ENCODE measurements around the gene LIPC.

The LIPC gene

DNA sequence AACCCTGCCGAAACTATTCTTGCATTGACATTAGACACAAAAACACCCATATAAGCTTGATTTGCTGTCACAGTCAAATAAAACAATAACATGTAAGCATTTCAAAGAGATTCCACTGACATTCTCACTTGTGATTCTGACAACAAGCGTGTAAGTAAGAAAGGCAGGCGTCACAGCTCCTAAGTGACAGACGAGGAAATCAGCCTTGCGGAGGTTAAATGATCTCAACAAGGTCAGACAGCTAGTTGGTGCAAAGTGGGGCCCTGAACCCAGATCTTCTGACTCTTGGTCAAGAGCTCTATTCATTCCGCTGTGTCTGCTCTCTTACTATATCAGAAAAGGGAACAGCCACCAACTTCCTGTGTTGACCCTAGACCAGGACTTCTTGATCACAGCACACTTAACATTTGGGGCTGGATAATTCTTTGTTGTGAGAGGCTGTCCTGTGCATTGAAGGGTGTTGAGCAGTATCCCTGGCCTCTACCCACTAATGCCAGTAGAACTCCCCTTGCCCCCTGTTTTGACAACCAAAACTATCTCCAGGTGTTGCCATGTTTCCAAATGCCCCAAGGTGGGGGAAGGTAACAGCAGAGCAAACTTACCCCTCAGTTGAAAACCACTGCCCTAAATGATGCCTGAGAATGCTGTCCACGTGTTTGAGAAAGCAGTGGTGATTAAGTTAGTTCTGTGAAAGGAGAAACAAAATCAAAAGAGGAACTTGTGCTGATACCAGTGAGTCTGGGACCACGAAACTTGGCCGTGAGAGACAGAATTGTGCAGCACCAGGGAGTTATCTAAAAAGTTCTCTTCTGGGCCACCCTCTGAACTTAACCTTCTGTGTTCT, 86.1 kb downstream of the LIPC start:
- no peak for DNase-seq (ENCODE audit: low read depth)

DNA sequence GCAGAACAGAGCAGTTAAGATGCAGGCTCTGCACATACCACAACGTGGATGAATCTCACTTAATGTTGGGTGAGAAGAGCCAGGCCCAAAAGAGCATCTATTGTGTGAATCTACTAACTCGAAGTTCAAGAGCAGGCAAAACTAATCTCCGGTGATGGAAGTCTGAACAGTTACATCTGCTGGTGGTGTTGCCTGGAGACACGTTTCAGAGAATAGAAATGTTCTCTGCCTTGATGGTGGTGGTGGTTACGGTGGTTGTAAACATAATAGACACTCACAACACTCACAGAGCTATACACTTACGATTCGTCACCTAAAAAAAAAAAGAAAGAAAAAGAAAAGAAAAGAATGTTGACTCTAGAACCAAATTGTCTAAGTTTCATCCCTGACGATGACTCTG, 86.8 kb downstream of the LIPC start:
- no peak for DNase-seq (ENCODE audit: low read depth)

DNA sequence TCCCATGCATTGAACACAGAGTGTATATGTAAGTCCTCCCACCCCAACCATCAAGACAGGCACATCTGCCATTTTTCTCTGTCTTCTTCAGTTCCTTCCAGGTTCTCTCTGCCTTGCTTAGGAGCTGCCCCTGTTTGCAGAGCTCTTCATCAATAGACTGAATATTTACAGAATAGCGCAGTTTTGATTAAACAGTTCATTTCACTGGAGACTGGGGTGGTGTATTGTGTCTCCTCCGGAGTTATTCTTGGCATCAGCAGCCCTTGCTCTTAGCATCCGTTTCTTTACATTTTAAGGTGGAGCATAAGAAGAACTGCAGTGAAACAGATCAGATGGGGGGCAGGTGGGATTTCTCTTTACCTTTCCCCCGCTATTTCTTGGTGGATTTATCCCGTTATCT, 87.7 kb downstream of the LIPC start:
- DNase-seq (ENCODE audit: low read depth): no peak

DNA sequence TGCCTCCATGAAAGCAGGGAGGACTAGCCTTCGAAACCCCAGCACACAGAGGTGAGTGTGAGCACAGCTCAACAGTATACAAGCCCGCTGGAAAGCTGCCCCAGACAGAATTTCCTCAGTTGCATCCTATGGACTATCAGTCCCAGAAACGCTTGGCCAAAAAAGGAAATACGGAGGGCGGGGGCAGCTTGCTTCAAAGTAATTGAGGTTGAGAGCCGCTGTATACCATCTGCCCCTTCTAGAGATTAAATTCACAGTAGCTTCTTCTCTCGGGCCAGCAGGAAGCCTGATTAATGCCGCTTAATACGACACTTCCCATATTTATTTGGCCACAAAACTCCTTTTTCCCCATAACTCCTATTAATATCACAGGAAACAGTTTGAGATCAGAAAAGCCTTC, 88.7 kb downstream of the LIPC start:
- no peak for DNase-seq (ENCODE audit: low read depth)

DNA sequence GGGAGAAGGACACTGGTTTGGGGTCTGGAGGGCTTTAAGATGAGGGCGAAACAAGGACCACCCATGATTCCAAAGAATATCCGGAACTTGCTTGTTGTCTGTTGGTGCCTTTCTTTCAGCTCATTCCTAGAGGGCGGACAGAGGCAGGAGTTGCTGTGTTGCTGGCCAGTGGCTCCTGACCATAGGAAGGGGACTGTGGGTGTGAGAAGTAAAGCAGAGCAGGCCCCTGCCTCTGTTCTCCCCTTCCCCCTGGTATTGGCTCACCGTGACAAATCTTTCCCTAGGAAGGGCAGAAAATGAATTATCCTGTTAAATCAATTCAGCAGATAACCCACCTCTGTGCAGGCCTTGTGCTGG, 89.1 kb downstream of the LIPC start:
- no peak for DNase-seq (ENCODE audit: low read depth)

DNA sequence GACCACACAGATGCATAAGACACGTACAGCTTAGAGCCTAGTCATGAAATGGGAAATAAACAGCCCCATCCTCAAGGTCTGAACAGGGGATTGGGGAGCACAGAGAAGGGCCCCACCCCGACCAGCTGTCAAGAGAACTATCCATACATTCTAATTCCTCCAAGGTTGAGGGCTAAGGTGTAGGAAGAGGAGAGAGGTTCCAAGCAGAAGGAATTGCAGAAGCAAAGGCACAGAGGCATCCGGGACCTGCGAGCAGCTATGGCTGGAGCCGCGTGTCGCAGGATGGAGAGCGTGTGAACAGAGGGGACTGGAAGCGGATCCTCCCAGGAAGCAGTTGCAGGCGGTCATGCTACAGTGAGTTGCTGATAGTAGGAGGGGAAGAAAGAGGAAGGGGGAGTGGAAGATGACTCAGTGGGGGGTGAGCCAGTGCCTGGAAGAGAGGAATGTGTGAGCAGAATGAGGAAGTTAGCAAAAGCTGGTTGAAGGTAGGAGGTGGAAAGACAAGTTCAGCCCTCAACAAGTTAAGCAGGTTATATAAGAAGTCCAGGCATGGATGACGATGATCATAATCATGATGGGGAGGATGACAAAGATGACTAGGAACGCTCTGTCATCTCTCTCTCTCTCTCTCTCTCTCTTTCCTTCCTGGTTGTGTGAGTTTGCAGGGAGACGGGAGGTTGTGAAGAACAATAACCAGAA, 89.7 kb downstream of the LIPC start:
- DNase-seq (ENCODE audit: low read depth): no peak

DNA sequence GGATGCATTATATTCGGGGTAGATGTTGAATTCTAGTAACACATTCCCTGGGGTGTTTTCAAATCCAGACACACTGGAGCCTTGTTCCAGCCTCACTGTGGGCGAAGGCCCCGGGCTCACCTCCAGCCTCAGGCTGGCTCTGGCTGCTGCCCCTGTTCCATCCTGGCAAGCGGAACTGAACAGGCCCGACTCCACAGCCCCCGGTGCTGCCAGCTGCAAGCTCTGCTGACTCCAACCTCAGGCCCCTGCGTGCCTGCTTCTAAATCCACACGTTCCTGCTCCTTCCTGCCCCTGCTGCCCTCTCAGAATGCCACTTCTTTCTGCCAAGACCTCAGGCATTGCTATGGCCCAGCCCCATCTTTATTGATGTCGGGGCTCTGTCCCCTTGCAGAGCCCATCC, 90.6 kb downstream of the LIPC start:
- no peak for DNase-seq (ENCODE audit: low read depth)

DNA sequence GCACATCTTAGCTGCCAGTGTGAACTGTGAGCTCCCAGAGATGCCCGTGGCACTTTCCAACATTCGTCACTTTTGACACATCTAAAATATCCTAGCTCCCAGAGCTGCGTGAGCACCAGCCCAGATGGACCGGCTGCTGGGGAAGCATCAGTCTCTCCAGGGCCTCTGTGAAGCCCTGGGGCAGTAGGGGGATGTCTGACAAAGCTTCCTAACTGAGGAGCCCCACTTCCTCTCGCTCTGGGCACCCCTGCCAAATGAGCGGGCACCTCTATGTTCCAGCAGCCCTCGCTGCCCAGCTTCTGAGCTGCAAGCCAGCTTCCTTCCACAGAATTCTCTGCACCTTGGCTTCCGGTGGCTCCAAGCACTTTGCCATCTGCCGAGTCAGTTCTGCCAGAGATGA, 91.1 kb downstream of the LIPC start:
- DNase-seq (ENCODE audit: low read depth): no peak

DNA sequence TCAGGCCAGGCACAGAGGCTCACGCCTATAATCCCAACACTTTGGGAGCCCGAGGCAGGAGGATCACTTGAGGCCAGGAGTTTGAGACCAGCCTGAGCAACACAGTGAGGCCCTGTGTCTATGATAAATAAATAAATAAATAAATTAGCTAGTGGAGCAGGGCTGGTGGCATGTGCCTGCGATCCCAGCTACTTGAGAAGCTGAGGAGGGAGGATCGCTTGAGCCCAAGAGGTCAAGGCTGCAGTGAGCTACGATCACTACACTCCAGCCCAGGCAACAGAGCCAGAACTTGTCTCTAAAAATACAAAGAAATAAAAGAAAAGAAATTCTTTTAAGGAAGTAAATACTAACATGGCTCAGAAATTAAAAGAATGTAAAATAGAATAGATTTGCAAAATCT, 91.8 kb downstream of the LIPC start:
- no peak for DNase-seq (ENCODE audit: low read depth)

DNA sequence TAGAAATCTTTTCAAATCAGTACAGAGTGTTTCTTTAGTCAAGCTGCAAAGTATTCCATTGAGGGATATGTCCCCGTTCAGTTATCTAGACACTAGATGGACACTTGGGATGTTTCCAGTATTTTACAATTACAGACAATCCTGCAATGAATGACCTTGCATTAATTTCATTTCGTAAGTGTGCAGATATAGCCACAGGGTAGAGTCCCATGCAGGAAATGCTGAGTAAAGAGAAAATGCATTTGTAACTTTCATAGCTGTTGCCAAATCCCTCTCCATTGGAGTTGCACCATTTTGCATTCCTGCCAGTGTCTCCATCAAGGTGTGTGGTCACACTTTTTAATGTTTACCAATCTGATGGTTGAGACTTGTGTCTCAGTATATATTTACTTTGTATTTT, 92.5 kb downstream of the LIPC start:
- no peak for DNase-seq (ENCODE audit: low read depth)

DNA sequence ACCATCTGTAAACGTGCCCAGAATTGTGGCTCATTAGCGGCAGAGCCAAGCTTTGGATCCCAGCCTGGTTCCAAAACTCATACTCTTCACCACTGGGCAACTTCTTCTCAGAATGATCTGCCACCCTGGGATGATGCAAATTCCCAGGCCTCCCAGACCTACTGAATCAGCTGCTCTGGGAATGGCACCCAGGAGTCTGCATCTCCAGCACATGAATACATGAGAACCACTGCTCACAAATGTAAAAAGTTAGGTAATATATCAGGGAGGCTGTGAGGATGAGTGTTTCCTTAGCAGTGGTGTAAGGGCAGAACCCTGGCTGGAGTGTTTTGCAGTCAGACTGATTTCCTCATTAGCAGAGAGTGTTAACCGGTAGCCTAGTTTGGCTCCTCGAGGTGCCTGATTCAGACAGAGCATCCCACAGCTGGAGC, 94.2 kb downstream of the LIPC start:
- no peak for DNase-seq (ENCODE audit: low read depth)

DNA sequence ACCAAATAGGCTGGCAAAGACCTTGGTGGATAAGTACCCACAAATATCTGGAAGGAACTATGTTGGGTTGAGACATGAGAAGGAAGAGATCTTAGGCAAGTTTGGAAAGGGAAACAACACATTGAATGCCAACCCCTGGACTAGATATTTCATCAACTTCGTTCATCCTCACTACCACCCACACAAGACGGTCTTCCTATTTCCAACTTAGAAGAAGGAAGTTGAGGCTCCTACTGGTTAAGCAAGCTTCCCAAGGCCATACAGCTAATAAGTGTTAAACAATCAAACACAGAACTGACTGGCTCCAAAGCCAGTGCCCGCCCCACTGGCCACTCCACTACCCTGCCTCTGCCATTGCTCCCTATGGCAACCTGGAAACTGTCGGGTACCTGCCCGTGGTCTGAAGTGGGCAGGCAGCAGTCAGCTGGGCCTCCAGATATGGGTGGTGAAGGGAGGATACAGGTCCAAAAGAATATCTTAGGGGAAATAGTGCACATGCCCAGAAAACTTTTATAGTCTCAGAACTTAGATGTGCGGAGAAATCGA, 94.9 kb downstream of the LIPC start:
- DNase-seq (ENCODE audit: low read depth): no peak

DNA sequence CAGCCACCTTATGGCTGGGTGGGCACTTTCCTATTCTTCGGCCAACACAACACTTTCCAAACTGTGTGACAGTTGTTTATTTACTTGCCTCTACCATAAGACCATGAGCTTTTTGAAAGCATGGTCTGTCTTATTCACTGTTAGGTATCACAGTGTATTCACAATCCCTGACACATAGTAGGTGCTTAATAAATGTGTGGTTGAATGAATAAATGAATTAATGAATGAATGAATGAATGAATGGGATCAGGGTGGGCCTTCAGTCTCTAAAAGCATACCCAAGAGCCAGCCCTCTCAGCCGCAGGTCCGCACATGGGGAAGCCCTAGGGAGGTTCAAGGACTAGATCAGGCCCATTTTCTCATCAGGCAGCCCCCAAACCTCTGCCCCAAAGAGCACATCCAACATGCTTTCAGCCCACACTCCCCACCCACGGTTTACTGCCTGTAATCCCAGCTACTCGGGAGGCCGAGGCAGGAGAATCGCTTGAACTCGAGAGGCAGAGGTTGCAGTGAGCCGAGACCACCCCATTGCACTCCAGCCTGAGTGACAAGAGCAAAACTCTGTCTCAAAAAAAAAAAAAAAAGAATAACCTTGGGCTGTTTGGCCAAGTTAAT, 95.9 kb downstream of the LIPC start:
- no peak for DNase-seq (ENCODE audit: low read depth)

DNA sequence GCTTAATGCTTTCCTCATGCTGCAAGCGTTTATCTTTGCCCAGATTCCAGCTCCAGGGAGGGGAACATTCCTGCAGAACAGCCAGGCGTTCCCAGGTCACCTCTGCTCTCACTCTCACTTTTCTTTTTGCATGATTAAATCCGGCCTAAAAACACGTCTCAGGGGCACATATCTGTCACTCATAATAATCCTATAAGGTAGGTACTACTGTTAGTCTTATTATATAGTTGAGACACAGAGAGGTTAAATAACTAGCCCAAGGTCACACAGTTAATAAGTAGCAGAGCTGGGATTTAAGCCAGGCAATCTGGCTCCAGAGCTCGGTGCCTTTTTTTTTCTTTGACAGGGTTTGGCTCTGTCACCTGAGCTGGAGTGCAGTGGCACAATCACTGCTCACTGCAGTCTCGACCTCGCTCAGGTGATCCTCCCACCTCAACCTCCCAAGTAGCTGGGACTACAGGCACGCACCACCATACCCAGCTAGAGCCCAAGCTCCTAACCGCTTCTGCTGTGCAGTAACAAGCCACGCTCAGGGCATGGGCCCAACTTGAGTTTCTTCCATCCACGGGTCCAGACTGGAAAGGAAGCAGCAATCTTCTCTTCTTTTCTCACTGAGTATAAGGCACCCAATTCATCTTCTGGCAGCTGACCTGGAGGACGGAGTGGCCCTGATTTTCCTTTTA, 96.5 kb downstream of the LIPC start:
- no peak for DNase-seq (ENCODE audit: low read depth)

DNA sequence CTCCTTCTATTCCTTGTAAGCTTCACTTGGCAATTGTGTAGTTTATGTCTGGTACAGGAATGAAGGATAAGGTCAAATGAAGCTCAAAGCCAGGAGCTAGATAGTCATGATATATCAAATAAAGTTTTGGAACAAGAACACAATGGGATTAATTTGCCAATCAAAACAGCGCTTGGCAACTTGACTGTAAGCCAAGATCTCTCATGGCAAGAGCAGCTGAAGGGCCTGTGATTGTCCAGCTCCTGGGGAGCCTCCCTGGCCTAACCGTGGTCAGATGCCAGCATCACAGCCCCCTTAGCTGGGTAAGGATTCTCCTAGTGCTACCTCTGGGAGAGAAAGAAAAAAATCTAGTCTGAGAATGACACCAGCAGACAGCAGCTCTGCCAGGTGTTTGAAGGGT, 97.2 kb downstream of the LIPC start:
- no peak for DNase-seq (ENCODE audit: low read depth)

DNA sequence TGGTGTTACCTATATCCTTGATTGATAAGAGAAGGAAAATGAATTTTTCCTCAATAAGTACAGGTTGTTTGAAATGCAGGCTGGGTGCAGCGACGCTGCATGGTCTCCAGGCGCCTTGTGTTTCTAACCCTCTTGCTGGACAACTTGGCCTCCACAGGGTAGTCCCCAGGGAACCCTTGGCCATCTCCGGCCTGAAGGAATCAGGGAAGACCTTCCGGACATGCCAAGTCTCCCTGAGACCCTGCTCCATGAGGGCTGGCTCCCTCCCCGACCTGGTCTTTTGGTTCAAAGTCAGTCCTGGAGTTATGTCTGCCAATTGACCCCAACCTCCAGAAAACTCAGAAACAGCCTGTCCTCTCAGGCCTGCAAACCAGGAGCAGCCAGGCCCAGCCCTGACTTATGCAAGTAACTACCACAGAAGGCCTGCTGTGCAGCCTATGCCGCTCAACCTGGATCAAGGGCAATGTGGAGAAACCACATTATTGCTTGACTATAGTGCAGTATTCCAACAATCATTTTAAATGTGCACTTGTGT, 98.3 kb downstream of the LIPC start:
- DNase-seq (ENCODE audit: low read depth): no peak

DNA sequence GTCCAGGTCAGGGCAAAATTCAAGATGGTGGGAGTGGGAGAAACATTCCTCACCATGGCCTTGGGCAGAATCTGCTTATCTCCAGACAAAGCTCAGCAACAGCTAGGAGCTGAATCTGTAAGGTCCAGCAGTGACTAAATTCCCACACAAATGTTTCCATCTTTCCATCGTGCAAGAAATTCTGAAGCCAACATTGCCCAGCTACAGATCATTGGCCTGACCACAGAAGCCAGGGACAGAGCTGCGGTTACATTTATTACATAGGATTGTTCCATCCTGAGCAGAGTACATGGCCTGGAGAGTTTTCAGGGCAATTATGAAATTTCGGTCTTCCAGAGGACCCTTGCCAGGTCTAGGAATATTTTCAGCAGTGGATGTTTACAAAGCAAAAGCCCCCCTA, 100.3 kb downstream of the LIPC start:
- DNase-seq (ENCODE audit: low read depth): no peak

DNA sequence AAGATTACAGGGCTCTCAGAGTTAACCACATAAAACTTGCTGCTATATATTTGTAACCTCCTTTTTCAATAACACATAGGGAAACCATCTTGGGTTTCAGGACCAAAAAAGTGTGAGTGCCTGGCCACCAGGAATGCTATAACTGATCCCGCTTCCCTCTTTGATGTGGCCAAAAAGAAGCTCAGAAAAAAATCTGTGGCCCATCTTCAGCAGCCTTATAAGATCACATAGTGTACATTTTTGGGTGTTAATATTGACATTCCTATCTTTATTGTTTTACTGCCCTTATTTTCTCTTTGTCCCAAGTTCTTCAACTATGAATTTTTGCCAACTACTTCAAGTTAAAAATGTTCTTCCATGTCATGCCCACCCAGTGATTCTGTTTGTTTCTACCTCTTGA, 102.8 kb downstream of the LIPC start:
- DNase-seq (ENCODE audit: low read depth): no peak

DNA sequence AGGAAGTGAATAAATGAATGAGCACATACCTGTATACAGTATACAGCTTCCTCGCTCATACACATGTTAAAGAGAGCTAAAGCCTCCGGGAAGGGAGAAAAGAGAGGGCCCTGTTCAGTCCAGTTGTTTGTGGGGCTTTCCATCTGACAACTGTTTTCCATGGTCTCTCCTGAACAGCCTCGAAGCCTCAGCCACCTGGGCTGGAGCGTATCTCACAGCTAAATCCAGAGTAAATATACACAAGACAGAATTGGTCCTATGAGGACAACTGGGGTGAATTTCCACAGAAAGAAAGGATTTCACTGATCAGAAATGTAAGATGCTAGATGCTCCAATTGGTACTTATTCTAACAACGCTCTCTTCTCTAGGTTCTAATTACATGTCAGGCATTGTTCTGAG, 103.5 kb downstream of the LIPC start:
- DNase-seq (ENCODE audit: low read depth): no peak

DNA sequence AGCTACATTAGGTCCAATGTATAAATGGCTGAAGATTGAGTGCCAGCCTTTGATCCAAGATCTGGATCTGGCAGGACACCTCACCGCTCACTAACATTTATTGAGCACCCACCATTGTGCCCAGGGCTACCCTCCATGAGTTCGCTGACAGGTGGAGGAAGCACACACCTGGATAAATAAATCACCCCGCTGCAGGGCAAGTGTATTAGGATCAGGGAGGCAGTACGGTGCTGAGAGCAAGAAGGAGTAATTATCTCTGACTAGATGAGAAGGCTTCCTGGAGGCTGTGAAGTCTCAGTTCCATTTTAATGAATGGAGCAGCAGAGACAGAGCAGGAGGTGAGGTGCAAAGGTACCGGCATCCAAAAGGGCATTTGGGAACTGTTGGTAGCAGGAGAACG, 104.1 kb downstream of the LIPC start:
- DNase-seq (ENCODE audit: low read depth): no peak

DNA sequence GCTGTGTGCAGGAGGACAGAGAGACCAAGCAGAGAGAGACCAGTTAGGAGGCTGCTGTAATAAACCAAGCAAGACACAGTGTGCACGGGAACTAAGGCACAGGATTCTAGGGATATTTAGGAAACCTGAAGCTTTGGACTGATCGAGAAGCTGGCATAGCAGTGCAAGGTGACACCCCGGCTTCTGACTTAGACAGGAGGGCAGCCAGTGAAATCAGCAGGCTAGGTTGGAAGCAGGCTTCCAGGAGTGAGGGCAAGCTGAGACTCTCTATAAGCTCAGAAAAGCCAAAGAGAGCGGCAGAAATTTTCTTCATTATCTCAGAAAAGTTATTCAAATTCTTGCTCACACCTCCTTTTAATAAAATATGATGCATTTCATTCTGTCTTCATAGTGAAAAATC, 104.6 kb downstream of the LIPC start:
- no peak for DNase-seq (ENCODE audit: low read depth)

DNA sequence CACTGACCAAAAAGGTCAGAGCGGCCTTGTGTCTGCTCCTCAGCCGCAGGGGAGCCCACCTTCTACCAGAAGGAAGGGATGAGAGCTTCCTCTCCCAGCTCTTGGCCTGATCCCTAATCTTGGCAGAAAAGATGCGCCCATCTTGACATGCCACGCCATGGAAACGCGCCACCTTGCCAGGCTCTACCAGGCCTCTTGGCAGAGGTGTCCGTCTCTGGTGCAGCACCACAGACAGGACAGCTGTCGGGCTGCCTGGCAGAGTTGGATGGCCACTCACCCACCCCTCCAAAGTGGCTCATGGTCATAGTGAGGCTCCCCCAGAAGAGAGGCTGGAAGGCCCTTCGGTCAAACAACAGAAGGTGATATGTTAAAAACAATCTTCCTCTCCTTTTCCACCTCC, 105.2 kb downstream of the LIPC start:
- no peak for DNase-seq (ENCODE audit: low read depth)
